NCI-H524 treated with DMSO at 0.1 percent for 48 hours (cell line): Measurements from ENCODE around the gene FKBP7.
"Not testable (repeated sequence)": the region's sequence is repeated elsewhere in the genome, so short reads cannot be mapped to it uniquely, and the experiment has no call there.

ENCODE experiments used
- DNase-seq: peaks from one replicate; lab custom pipeline; 2025; lab: John Stamatoyannopoulos, UW

The FKBP7 gene

DNA sequence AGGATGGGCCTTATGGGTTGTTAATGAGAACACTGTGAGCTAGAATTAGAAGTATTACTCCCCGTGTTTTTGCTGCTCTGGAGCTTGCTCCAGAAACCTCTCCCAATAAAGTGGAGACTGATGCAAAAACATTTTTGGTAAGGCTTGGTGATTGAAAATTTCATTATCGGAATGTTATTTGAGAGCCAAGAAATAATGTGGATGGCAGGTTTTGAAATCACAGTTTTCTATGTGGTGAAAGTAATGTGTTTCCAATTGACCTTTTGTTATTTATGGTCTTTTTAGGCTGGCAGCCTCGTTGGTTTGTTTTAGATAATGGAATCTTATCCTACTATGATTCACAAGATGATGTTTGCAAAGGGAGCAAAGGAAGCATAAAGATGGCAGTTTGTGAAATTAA is 7.0 kb upstream of the FKBP7 start:
- no peak for DNase-seq

DNA sequence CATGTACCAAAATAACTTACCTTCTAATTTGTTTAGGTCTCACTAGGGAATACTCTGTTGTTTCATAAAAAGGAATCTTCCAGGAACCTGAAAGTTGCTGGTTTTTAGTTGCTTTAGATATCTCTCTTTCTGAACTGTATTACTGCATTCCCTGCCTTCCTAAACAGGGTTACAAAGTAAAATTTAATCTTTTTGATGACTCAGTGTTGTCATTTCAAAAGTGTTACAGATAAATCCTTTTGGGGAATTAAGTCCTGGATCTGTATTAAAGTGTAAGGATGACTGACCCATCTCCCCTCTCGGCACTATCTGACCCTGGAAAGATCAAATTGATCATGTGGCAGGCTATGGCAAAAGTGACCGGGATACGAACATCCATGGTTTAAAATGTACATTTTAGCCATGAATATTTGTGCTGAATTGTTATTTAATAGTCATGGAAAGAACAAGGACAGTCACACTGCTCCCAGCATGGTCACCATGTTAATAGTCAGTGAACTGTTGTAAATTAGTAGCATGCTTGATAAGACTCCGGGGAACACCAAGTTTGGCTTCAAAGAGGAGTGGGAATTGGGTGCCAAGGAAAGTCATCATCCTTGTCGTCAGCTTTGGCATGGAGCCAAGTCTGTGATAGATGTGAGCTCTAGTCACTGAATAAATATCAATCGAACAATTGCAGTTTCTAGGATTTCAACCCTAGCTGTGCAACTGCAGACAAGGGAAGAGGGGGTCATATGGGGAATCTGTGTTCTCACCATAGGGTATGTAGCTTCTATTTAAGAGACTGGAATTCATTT is 6.0 kb upstream of the FKBP7 start:
- DNase-seq: no peak

DNA sequence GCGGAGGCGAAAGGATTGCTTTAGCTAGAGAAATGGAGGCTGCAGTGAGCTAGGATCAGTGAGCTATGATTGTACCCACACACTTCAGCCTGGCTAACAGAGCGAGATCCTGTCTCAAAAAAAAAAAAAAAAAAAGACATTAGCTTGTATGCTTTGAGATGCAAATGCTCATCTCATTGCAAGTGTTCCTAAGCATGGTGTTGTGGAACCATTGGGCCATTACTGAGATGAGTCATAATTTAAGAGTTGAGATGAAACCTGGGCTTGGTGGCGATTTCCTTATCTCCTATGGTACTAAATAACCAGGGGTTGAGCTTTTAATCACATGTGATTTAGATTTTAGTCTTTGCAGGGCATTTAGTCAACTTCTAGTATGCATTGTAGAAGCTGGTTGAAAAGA is 4.0 kb upstream of the FKBP7 start:
- DNase-seq: no peak

GRCh38 chr2:178480227-178481181 is 2.1 kb upstream of the FKBP7 start, which contains the start of gene PLEKHA3:
Gene PLEKHA3, plus strand, starts transcription at chr2:178480457. Its CDS starts 413 bp downstream, at chr2:178480870.
- DNase-seq: peak; percentile 42

- no peak for DNase-seq
These were observed 1.4 kb upstream of the FKBP7 start for GRCh38 chr2:178479758-178480226.

DNA sequence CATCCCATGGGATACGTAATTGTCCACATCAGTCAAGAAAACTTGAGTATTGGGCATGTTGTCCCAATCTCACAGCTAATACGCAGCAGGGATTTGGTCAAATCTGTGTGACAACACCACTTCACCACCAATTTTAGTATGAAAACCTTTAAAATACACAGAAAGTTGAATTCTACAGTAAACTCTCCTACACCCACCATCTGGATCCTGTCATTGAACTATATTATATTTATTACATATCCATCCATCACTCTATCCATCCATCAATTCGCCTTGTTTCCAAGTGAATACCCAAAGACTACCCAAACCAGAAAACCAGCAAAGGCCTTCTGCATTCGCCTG is 846 bp upstream of the FKBP7 start:
- DNase-seq: no peak

- DNase-seq: no peak
These were observed 316 bp downstream of the FKBP7 start for GRCh38 chr2:178478130-178478438.

GRCh38 chr2:178477443-178478129 is 814 bp downstream of the FKBP7 start:
- DNase-seq: peak; percentile 12

DNA sequence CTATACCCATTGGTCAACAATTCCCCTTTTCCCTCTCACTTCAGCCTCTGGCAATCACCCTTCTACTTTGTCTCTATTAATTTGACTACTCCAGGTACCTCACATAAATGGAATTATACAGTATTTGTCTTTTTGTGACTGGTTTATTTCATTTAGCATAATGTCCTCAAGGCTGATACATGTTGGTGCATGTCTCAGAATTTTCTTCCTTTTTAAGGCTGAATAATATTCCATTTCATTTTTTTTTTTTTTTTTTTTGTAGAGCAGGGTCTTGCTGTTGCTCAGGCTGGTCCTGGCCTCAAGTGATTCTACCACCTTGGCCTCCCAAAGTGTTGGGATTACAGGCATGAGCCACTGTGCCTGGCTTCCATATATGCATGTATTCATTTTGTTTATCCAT is 1.9 kb downstream of the FKBP7 start:
- DNase-seq: no peak

GRCh38 chr2:178474560-178474959 is 3.8 kb downstream of the FKBP7 start:
- no peak for DNase-seq

- DNase-seq: no peak
These were observed 4.5 kb downstream of the FKBP7 start for GRCh38 chr2:178473931-178474330.

- DNase-seq: no peak
These were observed 5.0 kb downstream of the FKBP7 start for GRCh38 chr2:178473373-178473772.

DNA sequence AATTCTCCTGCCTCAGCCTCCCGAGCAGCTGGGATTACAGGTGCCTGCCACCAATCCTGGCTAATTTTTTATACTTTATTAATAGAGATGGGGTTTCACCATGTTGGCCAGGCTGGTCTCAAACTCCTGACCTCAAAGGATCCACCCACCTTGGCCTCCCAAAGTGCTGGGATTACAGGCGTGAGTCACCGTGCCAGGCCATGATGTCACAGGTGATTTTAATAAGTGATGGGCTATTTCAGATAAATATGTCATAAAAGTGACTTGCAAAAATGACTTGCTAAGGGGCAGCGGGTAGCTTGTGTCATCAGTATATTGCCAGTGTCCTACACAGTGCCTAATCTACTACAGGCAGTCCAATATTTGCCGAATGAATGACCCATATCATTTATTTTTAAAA is 7.1 kb downstream of the FKBP7 start:
- DNase-seq: not testable (repeated sequence)

- no peak for DNase-seq
These were observed 9.1 kb downstream of the FKBP7 start for GRCh38 chr2:178469219-178469849.

GRCh38 chr2:178457390-178457886 is 21.0 kb downstream of the FKBP7 start:
- no peak for DNase-seq

- no peak for DNase-seq
These were observed 22.5 kb downstream of the FKBP7 start for GRCh38 chr2:178455947-178456346.

DNA sequence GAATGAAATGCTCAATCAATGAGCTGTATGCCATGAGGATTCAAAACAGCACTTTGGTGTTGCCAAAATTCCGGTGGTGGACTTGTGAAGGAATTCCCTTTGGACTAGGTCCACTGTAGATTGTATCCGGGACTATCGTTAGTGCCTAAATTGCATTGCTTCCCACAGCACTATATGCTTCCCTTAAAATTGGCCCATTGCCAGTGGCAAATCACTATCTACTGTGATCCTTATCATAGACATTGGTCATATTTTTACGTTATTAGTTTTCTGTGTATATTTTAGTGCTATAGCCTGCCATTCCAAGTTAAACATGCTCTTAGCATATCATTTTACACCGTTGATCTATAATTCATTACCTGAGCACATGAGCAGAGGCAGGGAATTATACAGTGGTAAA is 25.5 kb downstream of the FKBP7 start:
- DNase-seq: no peak

DNA sequence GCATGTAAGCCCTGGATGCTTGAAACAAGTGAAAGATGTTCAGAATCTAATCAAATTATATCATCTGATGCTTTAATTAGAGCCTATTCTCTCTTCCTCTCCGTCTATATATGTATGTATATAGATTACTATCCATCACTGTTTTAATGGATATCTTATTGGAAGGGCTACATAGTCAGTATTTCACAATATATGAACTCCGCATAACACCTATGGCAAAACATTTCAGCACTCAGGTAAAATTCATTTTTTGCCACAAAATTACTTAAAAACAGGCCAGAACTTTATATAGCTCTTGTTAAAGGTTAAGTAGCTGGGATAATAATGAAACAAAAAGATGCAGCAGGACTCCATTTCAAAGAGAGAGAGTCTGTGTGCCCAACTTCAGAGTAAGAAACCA is 26.1 kb downstream of the FKBP7 start:
- DNase-seq: no peak

GRCh38 chr2:178450774-178451525 is 27.4 kb downstream of the FKBP7 start, which contains the start of the genes PJVK and PRKRA:
Gene PJVK, plus strand, starts transcription at chr2:178451378. Its CDS starts 2,032 bp downstream, at chr2:178453410.
Gene PRKRA, minus strand, starts transcription at chr2:178451175. Its CDS starts 145 bp downstream, at chr2:178451030.
- peak; percentile 64 for DNase-seq

DNA sequence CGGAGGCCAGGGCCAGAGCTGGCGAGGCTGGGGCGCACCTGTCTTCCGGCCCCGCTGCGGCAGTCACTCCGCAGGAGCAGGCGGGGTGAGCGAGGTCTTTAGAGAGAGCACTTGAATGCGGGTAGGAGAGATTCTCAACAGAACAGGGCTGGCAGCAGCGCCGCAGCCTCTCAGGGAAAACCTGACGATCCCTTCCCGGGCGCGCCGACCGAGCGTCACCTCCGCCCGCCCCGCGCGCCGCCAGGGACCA is 28.0 kb downstream of the FKBP7 start:
- DNase-seq: no peak
